Natural killer cell (primary cell): ENCODE results near the gene ZSCAN4. TPM values are rescaled to one million over a fixed set of nuclear protein-coding genes. Genes with fewer than 3 reads are reported as not detected.

Source experiments
- ATAC-seq, 3 donors: fragments of 150-1000 bp in 2 of 3; fragments of 200-7000 bp in 1 of 3; cut with Tn5 transposase; 1 replicate in 1 of 3; 2 replicates in 2 of 3; pipeline ENCODE4 v1.10.0; 2021; ENCODE audit warnings: mild to moderate bottlenecking in 2 of 3, moderate library complexity in 2 of 3
- DNase-seq, 2 donors: peaks; one replicate each; pipeline versions ENCODE4 v3.0.0 to v3.0.0-alpha.2; 2013 to 2021; ENCODE audit warnings: mixed read lengths in 1 of 2
- H3K27ac ChIP-seq: one replicate; pipeline ENCODE4 v1.5.1; 2013; ENCODE audit warnings: mild to moderate bottlenecking, low read length
- H3K27me3 ChIP-seq: one replicate; pipeline ENCODE4 v1.6.1; 2013; ENCODE audit warnings: low read length; ENCODE audit not compliant: control insufficient read depth, insufficient read depth
- H3K36me3 ChIP-seq: one replicate; pipeline ENCODE4 v1.6.1; 2013; ENCODE audit warnings: low read length; ENCODE audit not compliant: control insufficient read depth, insufficient read depth
- H3K4me1 ChIP-seq: one replicate; pipeline ENCODE4 v1.6.1; 2013; ENCODE audit warnings: low read length; ENCODE audit not compliant: control insufficient read depth, insufficient read depth
- H3K4me3 ChIP-seq: one replicate; pipeline ENCODE4 v1.5.1; 2013; ENCODE audit warnings: low read length
- H3K9me3 ChIP-seq: one replicate; pipeline ENCODE4 v1.6.1; 2013; ENCODE audit warnings: low read length; ENCODE audit not compliant: control insufficient read depth, insufficient read depth
- H3K27ac Mint-ChIP-seq, 2 donors: one replicate each; pipeline ENCODE4 v1.8.0; 2022; ENCODE audit warnings: mild to moderate bottlenecking in 2 of 2, mixed read lengths in 2 of 2, moderate library complexity in 1 of 2
- H3K27me3 Mint-ChIP-seq, 2 donors: one replicate each; pipeline ENCODE4 v1.8.0; 2022; ENCODE audit warnings: low read depth in 2 of 2, mixed read lengths in 2 of 2
- H3K36me3 Mint-ChIP-seq: one replicate; pipeline ENCODE4 v1.8.0; 2022; ENCODE audit warnings: mixed read lengths
- H3K4me1 Mint-ChIP-seq, 2 donors: one replicate each; pipeline ENCODE4 v1.8.0; 2022; ENCODE audit warnings: mixed read lengths in 2 of 2
- H3K4me3 Mint-ChIP-seq: one replicate; pipeline ENCODE4 v1.8.0; 2022; ENCODE audit warnings: mild to moderate bottlenecking, moderate library complexity, mixed read lengths
- H3K9me3 Mint-ChIP-seq, 2 donors: one replicate each; pipeline ENCODE4 v1.8.0; 2022; ENCODE audit warnings: mixed read lengths in 2 of 2
- CTCF ChIP-seq: fragments of 200-600 bp; IDR thresholded peaks from one replicate; pipeline ENCODE4 v1.8.0; 2022; ENCODE audit warnings: antibody characterized with exemption
- WGBS: methylation state at CpG from one replicate; pipeline ENCODE4 v1.1.7; 2013; ENCODE audit warnings: missing lambda C conversion rate; ENCODE audit not compliant: insufficient coverage; 5-methylcytosine and 5-hydroxymethylcytosine counted together
- intact Hi-C: fragments of 100-400 bp; cut with micrococcal nuclease; formaldehyde crosslinking; loops from one replicate; pipeline ENCODE4 v1.14.2; 2022
- total RNA-seq, 4 donors: library from RNA; stranded (reverse); fragments of 120-200 nt in 1 of 4; gene quantifications; one replicate each; pipeline versions ENCODE4 v1.2.3 to v1.2.4, GENCODE V29; 2013 to 2022

The ZSCAN4 gene
- total RNA-seq, 3 donors from 2014 or later (not counting 1 experiment from before 2014, with no cell fraction given) = not detected

GRCh38 chr19:57675881-57676280 lies 7.1 kb downstream of the ZSCAN4 start:
- Mint-ChIP-seq H3K4me3 (no peak overlapping the region), H3K4me1 (peaks cover 0 to 6% of the 10 kb centered on the region in 2 donors), H3K27ac (no peak overlapping the region), H3K36me3 (no peaks in the 10 kb centered on the region), H3K27me3 (peaks cover 12 to 36% of the 10 kb centered on the region in 2 donors), H3K9me3 (peaks cover 0 to 2% of the 10 kb centered on the region in 2 donors)
- peaks cover 3% of the 10 kb centered on the region for H3K9me3 ChIP-seq
- H3K4me3 ChIP-seq = no peak overlapping the region
- ATAC-seq (no peak), DNase-seq (no peak)
- 75% methylated on average over 1 of the region's 2 CpGs for WGBS
- no peaks in the 10 kb centered on the region for H3K36me3 ChIP-seq
- no peak for TF ChIP-seq CTCF
- H3K27me3 ChIP-seq = peaks cover 4% of the 10 kb centered on the region
- intact Hi-C loops = no loop called here
- H3K4me1 ChIP-seq = no peaks in the 10 kb centered on the region
- no peak overlapping the region for H3K27ac ChIP-seq

GRCh38 chr19:57682226-57682766 lies 13.6 kb downstream of the ZSCAN4 start:
- peaks cover 22% of the 10 kb centered on the region for H3K4me1 ChIP-seq
- Mint-ChIP-seq H3K4me3 (peak overlapping the region; percentile 95), H3K27me3 (peaks cover 4 to 9% of the 10 kb centered on the region in 2 donors), H3K4me1 (peaks cover 30 to 44% of the 10 kb centered on the region in 2 donors), H3K9me3 (peaks cover 20 to 33% of the 10 kb centered on the region in 2 donors), H3K36me3 (peaks cover 52% of the 10 kb centered on the region), H3K27ac (peak overlapping the region; percentile 85 to 90)
- H3K27ac ChIP-seq = peak overlapping the region; percentile 42
- peak overlapping the region; percentile 84 for H3K4me3 ChIP-seq
- H3K27me3 ChIP-seq = no peaks in the 10 kb centered on the region
- 5% methylated on average over 19 of the region's 19 CpGs for WGBS
- H3K9me3 ChIP-seq = peaks cover 56% of the 10 kb centered on the region
- DNase-seq (no peak), ATAC-seq (no peak)
- no peak for TF ChIP-seq CTCF
- peaks cover 26% of the 10 kb centered on the region for H3K36me3 ChIP-seq
- intact Hi-C loops = loop anchor here (2.0 to 10.0 kb wide), 4 partner anchors 27 to 270 kb away; partner anchors contain the start of genes ZNF154, ZNF17, ZNF211 and ZNF552

GRCh38 chr19:57686727-57687126 lies 18.0 kb downstream of the ZSCAN4 start:
- no peak overlapping the region for H3K27ac ChIP-seq
- ATAC-seq (no peak), DNase-seq (no peak)
- H3K27ac Mint-ChIP-seq = no peak overlapping the region
- H3K27me3 ChIP-seq = no peaks in the 10 kb centered on the region
- H3K9me3 Mint-ChIP-seq = peaks cover 25 to 35% of the 10 kb centered on the region in 2 donors
- no peak overlapping the region for H3K4me3 ChIP-seq
- no peak for TF ChIP-seq CTCF
- H3K36me3 ChIP-seq = peaks cover 26% of the 10 kb centered on the region
- peaks cover 69% of the 10 kb centered on the region for H3K36me3 Mint-ChIP-seq
- peaks cover 17% of the 10 kb centered on the region for H3K4me1 ChIP-seq
- WGBS = 100% methylated on average over 3 of the region's 3 CpGs
- no peak overlapping the region for H3K4me3 Mint-ChIP-seq
- H3K9me3 ChIP-seq = peaks cover 76% of the 10 kb centered on the region
- peaks cover 26 to 35% of the 10 kb centered on the region in 2 donors for H3K4me1 Mint-ChIP-seq
- H3K27me3 Mint-ChIP-seq = no peaks in the 10 kb centered on the region
- intact Hi-C loops = loop anchor here (10.0 kb wide), 1 partner anchor 52 kb away; the partner anchor contains the start of gene ZNF211
